Measurements from ENCODE around the gene PTPN1.

PTPN1 gene

GRCh38 chr20:50582591-50583234, 72.5 kb downstream of the PTPN1 start:
- Histone ChIP-seq H3K27me3 (ENCODE audit: control insufficient read depth in 2 of 2, insufficient read depth in 2 of 2, low read length in 2 of 2) (no peaks in the 10 kb centered on the region), H3K4me3 (ENCODE audit: low read length in 2 of 2) (no peak overlapping the region), H3K9ac (ENCODE audit: low read depth in 1 of 2, low read length in 2 of 2) (no peak overlapping the region), H3K36me3 (ENCODE audit: control insufficient read depth in 2 of 2, insufficient read depth in 2 of 2, low read length in 2 of 2) (peaks cover 69 to 74% of the 10 kb centered on the region in 2 donors), H3K27ac (ENCODE audit: low read depth in 2 of 2, low read length in 2 of 2) (no peak overlapping the region), H3K9me3 (ENCODE audit: control insufficient read depth in 2 of 2, low read length in 2 of 2) (no peaks in the 10 kb centered on the region), H3K4me1 (ENCODE audit: control insufficient read depth in 2 of 2, insufficient read depth in 2 of 2, low read length in 2 of 2) (peaks cover 5 to 13% of the 10 kb centered on the region in 2 donors)

- Histone ChIP-seq H3K4me3 (ENCODE audit: low read length in 2 of 2) (no peak overlapping the region), H3K9ac (ENCODE audit: low read depth in 1 of 2, low read length in 2 of 2) (no peak overlapping the region), H3K4me1 (ENCODE audit: control insufficient read depth in 2 of 2, insufficient read depth in 2 of 2, low read length in 2 of 2) (peaks cover 0 to 4% of the 10 kb centered on the region in 2 donors), H3K36me3 (ENCODE audit: control insufficient read depth in 2 of 2, insufficient read depth in 2 of 2, low read length in 2 of 2) (peaks cover 69 to 71% of the 10 kb centered on the region in 2 donors), H3K9me3 (ENCODE audit: control insufficient read depth in 2 of 2, low read length in 2 of 2) (no peaks in the 10 kb centered on the region), H3K27ac (ENCODE audit: low read depth in 2 of 2, low read length in 2 of 2) (no peak overlapping the region), H3K27me3 (ENCODE audit: control insufficient read depth in 2 of 2, insufficient read depth in 2 of 2, low read length in 2 of 2) (no peaks in the 10 kb centered on the region)
Observed at GRCh38 chr20:50583442-50584150, 73.4 kb downstream of the PTPN1 start.

- H3K27me3 ChIP-seq (ENCODE audit: control insufficient read depth in 2 of 2, insufficient read depth in 2 of 2, low read length in 2 of 2) = no peaks in the 10 kb centered on the region
- no peaks in the 10 kb centered on the region for H3K9me3 ChIP-seq (ENCODE audit: control insufficient read depth in 2 of 2, low read length in 2 of 2)
- no peak overlapping the region for H3K9ac ChIP-seq (ENCODE audit: low read depth in 1 of 2, low read length in 2 of 2)
- H3K4me3 ChIP-seq (ENCODE audit: low read length in 2 of 2) = no peak overlapping the region
- H3K36me3 ChIP-seq (ENCODE audit: control insufficient read depth in 2 of 2, insufficient read depth in 2 of 2, low read length in 2 of 2) = peaks cover 63 to 64% of the 10 kb centered on the region in 2 donors
- no peaks in the 10 kb centered on the region for H3K4me1 ChIP-seq (ENCODE audit: control insufficient read depth in 2 of 2, insufficient read depth in 2 of 2, low read length in 2 of 2)
- H3K27ac ChIP-seq (ENCODE audit: low read depth in 2 of 2, low read length in 2 of 2) = no peak overlapping the region
Observed at GRCh38 chr20:50584687-50585086, 74.5 kb downstream of the PTPN1 start.

- H3K4me3 ChIP-seq (ENCODE audit: low read length in 2 of 2) = no peak overlapping the region
- H3K27ac ChIP-seq (ENCODE audit: low read depth in 2 of 2, low read length in 2 of 2) = no peak overlapping the region
- H3K36me3 ChIP-seq (ENCODE audit: control insufficient read depth in 2 of 2, insufficient read depth in 2 of 2, low read length in 2 of 2) = peaks cover 60% of the 10 kb centered on the region in 2 donors
- no peaks in the 10 kb centered on the region for H3K4me1 ChIP-seq (ENCODE audit: control insufficient read depth in 2 of 2, insufficient read depth in 2 of 2, low read length in 2 of 2)
- H3K9me3 ChIP-seq (ENCODE audit: control insufficient read depth in 2 of 2, low read length in 2 of 2) = no peaks in the 10 kb centered on the region
- H3K9ac ChIP-seq (ENCODE audit: low read depth in 1 of 2, low read length in 2 of 2) = no peak overlapping the region
- no peaks in the 10 kb centered on the region for H3K27me3 ChIP-seq (ENCODE audit: control insufficient read depth in 2 of 2, insufficient read depth in 2 of 2, low read length in 2 of 2)
Observed at GRCh38 chr20:50585214-50585613, 75.0 kb downstream of the PTPN1 start.

- H3K36me3 ChIP-seq (ENCODE audit: control insufficient read depth in 2 of 2, insufficient read depth in 2 of 2, low read length in 2 of 2) = peaks cover 56 to 58% of the 10 kb centered on the region in 2 donors
- H3K27me3 ChIP-seq (ENCODE audit: control insufficient read depth in 2 of 2, insufficient read depth in 2 of 2, low read length in 2 of 2) = no peaks in the 10 kb centered on the region
- no peaks in the 10 kb centered on the region for H3K4me1 ChIP-seq (ENCODE audit: control insufficient read depth in 2 of 2, insufficient read depth in 2 of 2, low read length in 2 of 2)
- no peak overlapping the region for H3K4me3 ChIP-seq (ENCODE audit: low read length in 2 of 2)
- no peak overlapping the region for H3K9ac ChIP-seq (ENCODE audit: low read depth in 1 of 2, low read length in 2 of 2)
- H3K9me3 ChIP-seq (ENCODE audit: control insufficient read depth in 2 of 2, low read length in 2 of 2) = no peaks in the 10 kb centered on the region
- no peak overlapping the region for H3K27ac ChIP-seq (ENCODE audit: low read depth in 2 of 2, low read length in 2 of 2)
Observed at GRCh38 chr20:50585678-50586077, 75.5 kb downstream of the PTPN1 start.

GRCh38 chr20:50586531-50587232, 76.5 kb downstream of the PTPN1 start:
- Histone ChIP-seq H3K9me3 (ENCODE audit: control insufficient read depth in 2 of 2, low read length in 2 of 2) (no peaks in the 10 kb centered on the region), H3K27ac (ENCODE audit: low read depth in 2 of 2, low read length in 2 of 2) (no peak overlapping the region), H3K36me3 (ENCODE audit: control insufficient read depth in 2 of 2, insufficient read depth in 2 of 2, low read length in 2 of 2) (peaks cover 47 to 50% of the 10 kb centered on the region in 2 donors), H3K4me1 (ENCODE audit: control insufficient read depth in 2 of 2, insufficient read depth in 2 of 2, low read length in 2 of 2) (no peaks in the 10 kb centered on the region), H3K9ac (ENCODE audit: low read depth in 1 of 2, low read length in 2 of 2) (no peak overlapping the region), H3K4me3 (ENCODE audit: low read length in 2 of 2) (no peak overlapping the region), H3K27me3 (ENCODE audit: control insufficient read depth in 2 of 2, insufficient read depth in 2 of 2, low read length in 2 of 2) (no peaks in the 10 kb centered on the region)

- peaks cover 44% of the 10 kb centered on the region in 2 donors for H3K36me3 ChIP-seq (ENCODE audit: control insufficient read depth in 2 of 2, insufficient read depth in 2 of 2, low read length in 2 of 2)
- no peak overlapping the region for H3K9ac ChIP-seq (ENCODE audit: low read depth in 1 of 2, low read length in 2 of 2)
- no peaks in the 10 kb centered on the region for H3K9me3 ChIP-seq (ENCODE audit: control insufficient read depth in 2 of 2, low read length in 2 of 2)
- H3K27ac ChIP-seq (ENCODE audit: low read depth in 2 of 2, low read length in 2 of 2) = no peak overlapping the region
- H3K27me3 ChIP-seq (ENCODE audit: control insufficient read depth in 2 of 2, insufficient read depth in 2 of 2, low read length in 2 of 2) = no peaks in the 10 kb centered on the region
- H3K4me1 ChIP-seq (ENCODE audit: control insufficient read depth in 2 of 2, insufficient read depth in 2 of 2, low read length in 2 of 2) = no peaks in the 10 kb centered on the region
- no peak overlapping the region for H3K4me3 ChIP-seq (ENCODE audit: low read length in 2 of 2)
Observed at GRCh38 chr20:50587291-50587961, 77.2 kb downstream of the PTPN1 start.

GRCh38 chr20:50588034-50588736, 78.0 kb downstream of the PTPN1 start:
- H3K4me1 ChIP-seq (ENCODE audit: control insufficient read depth in 2 of 2, insufficient read depth in 2 of 2, low read length in 2 of 2) = no peaks in the 10 kb centered on the region
- H3K27me3 ChIP-seq (ENCODE audit: control insufficient read depth in 2 of 2, insufficient read depth in 2 of 2, low read length in 2 of 2) = no peaks in the 10 kb centered on the region
- no peaks in the 10 kb centered on the region for H3K9me3 ChIP-seq (ENCODE audit: control insufficient read depth in 2 of 2, low read length in 2 of 2)
- peaks cover 37 to 44% of the 10 kb centered on the region in 2 donors for H3K36me3 ChIP-seq (ENCODE audit: control insufficient read depth in 2 of 2, insufficient read depth in 2 of 2, low read length in 2 of 2)
- H3K4me3 ChIP-seq (ENCODE audit: low read length in 2 of 2) = no peak overlapping the region
- H3K27ac ChIP-seq (ENCODE audit: low read depth in 2 of 2, low read length in 2 of 2) = no peak overlapping the region
- no peak overlapping the region for H3K9ac ChIP-seq (ENCODE audit: low read depth in 1 of 2, low read length in 2 of 2)

- Histone ChIP-seq H3K36me3 (ENCODE audit: control insufficient read depth in 2 of 2, insufficient read depth in 2 of 2, low read length in 2 of 2) (peaks cover 26 to 32% of the 10 kb centered on the region in 2 donors), H3K9me3 (ENCODE audit: control insufficient read depth in 2 of 2, low read length in 2 of 2) (no peaks in the 10 kb centered on the region), H3K27me3 (ENCODE audit: control insufficient read depth in 2 of 2, insufficient read depth in 2 of 2, low read length in 2 of 2) (no peaks in the 10 kb centered on the region), H3K4me3 (ENCODE audit: low read length in 2 of 2) (no peak overlapping the region), H3K27ac (ENCODE audit: low read depth in 2 of 2, low read length in 2 of 2) (no peak overlapping the region), H3K9ac (ENCODE audit: low read depth in 1 of 2, low read length in 2 of 2) (no peak overlapping the region), H3K4me1 (ENCODE audit: control insufficient read depth in 2 of 2, insufficient read depth in 2 of 2, low read length in 2 of 2) (no peaks in the 10 kb centered on the region)
Observed at GRCh38 chr20:50589548-50590347, 79.6 kb downstream of the PTPN1 start.

All from mucosa of rectum (tissue), 2 donors.